NCI-H526 treated with DMSO at 0.1 percent for 48 hours (cell line): ENCODE measurements around the gene ARL8A.
A peak's percentile ranks its signal among the peaks of the same experiment; 100 is the strongest.

Source experiments
- DNase-seq: peaks from one replicate; lab custom pipeline; 2025; lab: John Stamatoyannopoulos, UW

ARL8A gene

DNA sequence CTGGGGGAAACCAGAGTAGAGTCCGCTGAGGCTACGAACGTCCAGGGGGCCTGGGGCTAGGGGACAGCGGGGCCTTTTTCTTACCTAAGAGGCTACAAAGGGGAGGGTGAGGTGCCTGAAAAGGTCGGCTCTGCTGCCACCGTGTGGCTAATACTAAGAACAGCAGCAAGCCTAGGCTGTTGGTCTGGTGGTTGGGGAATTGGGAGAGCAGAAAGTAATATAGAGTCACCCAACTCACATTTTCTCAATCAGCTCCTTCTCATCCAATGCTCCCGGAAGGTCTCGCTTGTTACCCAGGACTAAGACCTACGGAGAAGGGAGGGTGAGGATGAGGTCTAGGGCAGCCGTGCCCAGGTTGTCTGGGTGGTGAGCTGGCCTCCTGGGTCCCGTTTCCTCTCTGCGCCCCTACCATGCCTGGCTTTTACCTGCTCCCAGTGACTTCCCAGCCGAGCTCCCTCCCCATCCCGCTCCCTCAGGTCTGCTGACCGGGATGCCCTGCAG is 9.3 kb downstream of the ARL8A start:
- DNase-seq = peak; percentile 30

DNA sequence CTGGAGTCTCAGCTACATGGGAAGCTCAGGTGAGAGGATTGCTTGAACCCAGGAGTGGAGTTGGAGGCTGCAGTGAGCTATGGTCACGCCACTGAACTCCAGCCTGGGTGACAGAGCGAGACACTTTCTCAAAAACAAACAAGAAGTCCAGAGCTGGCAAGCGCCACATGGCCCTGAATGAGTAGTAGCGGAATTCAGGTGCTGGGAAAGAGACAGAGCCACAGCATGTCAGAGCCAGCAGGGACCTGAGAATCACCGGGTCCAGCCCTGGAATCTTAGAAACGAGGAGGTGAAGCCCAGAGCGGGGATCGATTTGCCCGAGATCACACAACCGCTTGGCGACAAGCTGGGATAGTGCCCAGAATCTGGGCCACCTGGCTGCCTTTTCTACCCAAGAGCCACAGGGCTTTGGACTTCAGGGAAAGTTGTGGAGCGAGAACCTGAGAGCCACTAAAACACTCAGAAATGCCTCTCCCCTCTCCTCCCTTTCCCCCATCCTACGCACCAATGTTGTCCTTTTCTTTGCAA is 9.8 kb downstream of the ARL8A start:
- DNase-seq = no peak

DNA sequence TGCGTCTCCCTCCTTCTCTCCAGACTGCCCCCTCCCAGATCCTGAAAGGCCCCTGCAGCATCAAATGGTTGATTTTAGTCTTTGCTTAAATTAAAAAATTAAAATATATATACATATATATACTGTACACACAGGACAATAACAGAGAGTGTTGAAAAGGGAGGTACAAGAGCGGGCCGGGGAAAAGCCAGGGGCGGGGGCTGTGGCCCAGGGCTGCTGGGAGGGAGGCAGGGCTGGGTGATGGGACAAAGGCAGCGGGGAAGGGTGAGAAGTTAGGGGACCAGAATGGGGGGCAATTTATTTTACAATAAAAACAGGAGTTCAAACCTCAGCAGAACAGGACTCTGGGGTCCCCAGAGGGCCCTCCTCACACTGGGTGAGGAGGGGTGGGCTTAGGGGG is 10.5 kb downstream of the ARL8A start:
- no peak for DNase-seq

DNA sequence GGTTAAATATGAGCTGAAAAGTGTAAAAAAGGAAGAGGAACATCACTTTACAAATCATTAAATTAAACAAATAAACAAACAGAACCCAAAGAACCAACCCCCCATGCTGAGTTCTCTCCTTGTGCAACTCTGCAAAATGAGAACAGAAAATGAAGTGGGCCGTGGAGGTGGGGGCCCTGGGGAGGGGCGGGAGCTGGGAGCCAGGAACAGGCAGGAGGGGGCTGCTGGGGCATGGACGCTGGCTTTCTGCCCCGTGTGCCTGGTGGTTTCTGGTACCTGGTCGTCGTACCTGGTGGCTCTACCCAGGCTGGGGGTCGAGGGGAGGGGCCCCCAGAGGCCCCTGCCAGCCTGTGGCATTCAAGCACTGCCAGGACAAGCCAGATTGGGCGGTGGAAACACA is 11.0 kb downstream of the ARL8A start:
- DNase-seq = no peak

DNA sequence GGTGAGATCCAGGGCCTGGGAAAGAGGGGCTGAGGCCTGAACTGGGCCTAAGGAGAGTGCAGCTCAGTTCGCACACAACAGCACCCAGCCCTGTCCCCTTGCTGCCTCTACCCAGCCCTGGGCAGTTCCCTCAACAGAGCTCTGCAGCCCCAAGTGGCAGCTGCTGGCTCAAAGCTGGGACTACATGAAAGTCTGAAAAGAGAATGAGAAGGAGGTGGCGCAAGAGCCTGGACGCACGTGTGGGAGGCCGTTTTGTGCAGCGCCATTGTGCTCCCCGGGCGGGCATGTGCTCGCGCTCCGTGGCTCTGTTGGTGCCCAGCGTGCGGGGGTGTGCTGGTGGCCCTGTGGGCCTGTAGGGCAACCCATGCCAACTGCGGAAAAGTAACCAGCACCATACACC is 11.5 kb downstream of the ARL8A start:
- no peak for DNase-seq

DNA sequence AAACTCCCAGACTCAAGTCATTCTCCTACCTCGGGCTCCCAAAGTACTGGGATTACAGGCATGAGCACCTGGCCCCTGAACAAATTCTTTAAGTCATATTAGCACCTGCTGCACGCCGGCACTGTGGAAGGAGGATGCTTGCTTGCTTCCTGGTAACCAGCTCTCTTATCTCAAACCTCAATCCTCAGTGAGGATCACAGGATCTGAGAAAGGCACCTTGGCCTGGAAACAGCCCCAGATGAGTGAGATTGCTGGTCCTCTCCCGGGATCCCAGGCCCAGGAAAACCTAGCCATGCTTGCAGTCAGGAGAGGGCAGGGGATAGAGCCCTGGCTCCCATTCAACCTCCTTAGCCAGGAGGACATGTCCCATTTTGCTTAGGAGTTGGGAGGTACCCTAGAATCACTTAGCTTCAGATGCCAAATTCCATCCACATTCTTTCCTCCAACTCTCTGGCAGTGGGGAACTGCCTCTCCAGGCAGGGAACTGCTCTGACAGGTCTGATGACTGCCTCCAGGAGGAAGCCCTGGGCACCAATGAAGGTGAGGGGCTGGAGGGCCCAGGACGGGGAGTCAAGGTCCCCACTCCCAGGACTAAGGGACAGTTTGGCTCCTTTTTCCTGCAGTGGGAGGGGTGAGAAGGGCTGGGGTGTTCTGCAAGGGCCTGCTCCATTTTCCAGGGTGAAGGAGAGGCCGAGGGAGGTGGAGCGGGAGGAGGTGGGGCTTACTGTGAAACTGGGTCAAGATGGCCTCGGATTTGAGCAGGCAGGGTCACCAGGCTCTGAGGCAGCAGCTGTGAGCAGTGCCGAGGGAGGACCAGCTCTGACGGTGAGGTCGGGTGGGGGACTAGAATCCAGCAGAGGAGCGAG is 12.3 kb downstream of the ARL8A start:
- DNase-seq = no peak

DNA sequence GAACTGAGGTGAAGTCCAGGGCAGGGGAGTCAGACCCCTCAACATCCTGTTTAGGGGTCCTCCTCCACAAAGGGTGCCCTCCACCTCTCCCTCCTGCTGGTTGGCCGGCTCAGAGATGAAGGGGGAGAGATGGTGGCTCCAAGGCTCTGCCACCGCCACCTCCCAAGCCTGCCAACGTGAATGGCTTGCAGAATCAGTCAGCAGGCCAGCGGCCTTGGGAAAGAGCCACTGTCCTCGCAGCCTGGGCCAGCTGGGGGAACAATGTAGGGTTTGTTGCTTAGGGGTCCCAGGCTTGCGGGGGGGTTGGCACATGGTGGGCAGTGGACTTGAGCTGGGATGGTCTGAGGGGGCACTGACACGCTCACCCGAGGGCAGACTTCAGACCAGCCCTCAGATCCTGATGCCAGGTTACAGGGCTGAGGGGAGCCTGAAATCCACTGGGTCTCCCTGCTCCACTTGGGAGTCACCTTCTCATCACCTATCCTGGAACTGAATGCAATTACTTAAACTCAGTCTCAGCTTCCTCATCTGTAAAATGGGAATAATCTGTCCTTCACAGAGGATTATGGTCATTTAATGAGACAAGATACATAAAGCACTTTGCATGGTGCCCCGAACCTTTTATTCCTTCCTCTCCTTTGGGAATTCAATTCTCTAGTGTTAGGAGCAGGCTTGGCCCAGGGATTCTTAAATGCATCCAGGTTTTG is 13.6 kb downstream of the ARL8A start:
- DNase-seq = no peak

DNA sequence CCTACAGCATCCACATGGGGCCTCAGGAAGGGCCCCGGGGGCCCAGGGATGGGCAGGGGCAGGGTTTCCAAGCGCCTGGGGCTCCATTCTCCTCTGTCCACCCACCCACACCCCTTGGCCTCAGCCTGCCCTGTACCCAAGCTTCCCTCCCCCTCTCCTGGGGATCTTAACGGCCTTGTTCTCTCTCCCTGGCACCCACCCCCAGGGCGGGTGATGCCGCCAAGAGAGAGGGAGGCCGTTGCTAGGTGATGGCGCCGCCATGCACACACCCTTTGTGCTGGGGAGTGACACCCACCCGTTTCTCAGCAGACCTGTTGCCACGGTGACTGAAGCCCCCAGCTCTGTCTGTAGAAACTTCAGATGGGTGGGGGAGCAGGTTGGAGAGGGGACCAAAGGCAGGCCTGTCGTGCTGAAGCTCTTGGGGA is 14.2 kb downstream of the ARL8A start:
- DNase-seq = no peak

DNA sequence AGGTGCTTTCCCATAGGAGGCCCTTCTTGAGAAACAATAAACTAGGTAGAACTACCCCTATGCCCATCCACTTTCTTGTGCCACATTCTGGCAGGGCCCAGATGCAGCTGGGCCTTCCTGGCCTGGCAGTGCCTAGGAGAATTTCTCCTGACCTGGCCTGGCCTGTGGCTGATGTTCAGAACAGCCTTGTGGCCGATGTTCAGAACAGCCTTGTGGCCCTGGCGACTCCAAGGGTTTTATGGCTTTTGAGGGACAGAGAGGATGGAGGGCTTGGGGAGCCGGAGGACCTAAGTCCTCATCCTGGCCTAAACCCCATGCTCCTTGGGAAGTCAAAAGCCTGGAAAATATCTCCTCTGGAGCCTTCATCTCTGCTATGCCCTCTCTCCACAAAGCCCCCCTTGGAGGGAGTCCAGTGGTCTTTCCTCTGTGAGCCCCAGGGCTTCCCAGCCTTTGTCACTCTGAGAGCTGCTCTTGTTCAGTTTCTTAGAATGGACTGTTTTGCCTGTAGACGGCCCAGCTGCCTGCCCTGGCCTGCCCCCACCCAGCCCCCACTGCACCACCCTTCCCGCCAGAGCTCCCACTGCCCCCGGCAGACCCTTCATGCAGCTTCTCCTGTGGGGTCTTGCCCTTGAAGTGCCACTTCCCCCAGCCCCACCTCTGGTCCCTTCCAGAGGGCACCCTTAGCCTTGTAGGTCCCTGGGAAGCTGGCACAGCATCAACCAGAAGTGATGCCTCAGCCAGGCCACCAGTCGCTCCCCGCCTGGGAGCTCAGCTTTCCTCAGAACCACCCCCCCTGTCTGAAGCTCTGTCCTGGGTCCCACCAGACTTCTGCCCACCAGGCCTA is 14.9 kb downstream of the ARL8A start:
- no peak for DNase-seq

DNA sequence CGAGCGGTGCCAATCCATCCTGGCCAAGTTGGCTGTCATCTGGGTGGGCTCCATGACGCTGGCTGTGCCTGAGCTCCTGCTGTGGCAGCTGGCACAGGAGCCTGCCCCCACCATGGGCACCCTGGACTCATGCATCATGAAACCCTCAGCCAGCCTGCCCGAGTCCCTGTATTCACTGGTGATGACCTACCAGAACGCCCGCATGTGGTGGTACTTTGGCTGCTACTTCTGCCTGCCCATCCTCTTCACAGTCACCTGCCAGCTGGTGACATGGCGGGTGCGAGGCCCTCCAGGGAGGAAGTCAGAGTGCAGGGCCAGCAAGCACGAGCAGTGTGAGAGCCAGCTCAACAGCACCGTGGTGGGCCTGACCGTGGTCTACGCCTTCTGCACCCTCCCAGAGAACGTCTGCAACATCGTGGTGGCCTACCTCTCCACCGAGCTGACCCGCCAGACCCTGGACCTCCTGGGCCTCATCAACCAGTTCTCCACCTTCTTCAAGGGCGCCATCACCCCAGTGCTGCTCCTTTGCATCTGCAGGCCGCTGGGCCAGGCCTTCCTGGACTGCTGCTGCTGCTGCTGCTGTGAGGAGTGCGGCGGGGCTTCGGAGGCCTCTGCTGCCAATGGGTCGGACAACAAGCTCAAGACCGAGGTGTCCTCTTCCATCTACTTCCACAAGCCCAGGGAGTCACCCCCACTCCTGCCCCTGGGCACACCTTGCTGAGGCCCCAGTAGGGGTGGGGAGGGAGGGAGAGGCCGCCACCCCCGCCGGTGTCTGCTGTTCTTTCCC is 16.5 kb downstream of the ARL8A start:
- no peak for DNase-seq

DNA sequence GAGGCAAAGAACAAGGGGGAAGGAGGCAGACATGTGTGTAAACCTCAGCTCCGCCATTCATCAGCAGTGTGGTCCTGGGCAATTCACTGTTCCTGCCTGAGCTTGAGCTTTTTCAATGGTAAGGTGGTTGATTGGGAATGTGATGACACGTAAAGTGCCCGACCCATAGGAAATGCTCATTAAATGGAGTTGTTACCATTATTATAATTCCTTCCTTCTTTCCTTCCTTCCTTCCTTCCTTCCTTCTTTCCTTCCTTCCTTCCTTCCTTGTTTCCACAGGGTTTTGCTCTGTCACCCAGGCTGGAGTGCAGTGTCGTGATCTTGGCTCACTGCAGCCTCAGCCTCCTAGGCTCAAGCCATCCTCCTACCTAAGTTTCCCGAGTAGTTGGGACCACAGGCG is 17.5 kb downstream of the ARL8A start:
- no peak for DNase-seq

DNA sequence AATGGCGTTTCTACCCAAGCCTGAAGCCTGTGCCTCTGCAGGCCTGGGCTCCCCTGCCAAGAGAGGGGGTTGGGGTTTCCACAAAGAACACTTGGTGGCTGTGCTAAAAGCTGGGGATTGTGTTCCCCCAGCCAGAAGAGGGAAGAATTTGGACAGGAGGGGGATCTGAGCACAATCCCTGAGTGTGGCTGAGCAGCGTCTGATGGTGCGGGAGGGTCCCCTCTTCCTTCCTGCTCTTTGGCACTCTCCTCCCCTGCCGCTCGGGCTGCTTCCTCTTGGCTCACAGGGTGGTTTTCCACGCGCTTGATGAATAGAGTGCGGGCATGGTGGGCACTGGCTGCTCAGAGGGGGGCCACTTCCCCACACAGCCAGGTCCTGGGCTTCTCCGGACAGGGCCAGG is 18.1 kb downstream of the ARL8A start:
- no peak for DNase-seq

DNA sequence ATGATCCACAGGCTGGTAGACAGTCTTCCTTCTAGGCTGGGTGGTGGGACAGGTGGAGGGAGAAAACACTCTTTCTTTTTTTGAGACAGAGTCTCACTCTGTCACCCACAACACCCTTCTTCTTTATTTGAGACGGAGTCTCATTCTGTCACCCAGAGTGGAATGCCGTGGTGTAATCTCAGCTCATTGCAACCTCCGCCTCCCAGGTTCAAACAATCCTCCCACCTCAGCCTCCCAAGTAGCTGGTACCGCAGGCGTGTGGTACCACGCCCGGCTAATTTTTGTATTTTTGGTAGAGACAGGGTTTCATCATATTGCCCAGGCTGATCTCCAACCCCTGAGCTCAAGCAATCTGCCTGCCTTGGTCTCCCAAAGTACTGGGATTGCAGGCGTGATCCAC is 18.9 kb downstream of the ARL8A start:
- DNase-seq = no peak

DNA sequence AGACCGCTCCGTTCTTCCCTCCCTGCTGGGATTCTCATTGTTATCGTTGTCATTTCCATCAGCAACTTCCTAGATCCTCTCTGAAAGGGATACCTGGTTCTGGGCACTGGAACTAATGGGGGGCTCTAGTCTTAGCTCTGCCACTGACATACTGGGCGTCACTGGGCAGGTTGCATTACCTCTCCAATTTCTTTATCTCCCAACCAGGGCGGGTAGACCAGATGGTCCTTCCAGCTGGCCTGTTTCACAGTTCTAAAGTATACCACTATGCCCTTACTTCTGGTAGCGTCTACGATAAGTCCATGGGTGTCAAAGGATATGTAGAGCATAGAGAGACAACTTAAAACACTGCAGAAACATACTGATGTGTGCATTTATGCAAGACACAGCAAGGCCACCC is 20.4 kb downstream of the ARL8A start:
- DNase-seq = no peak

DNA sequence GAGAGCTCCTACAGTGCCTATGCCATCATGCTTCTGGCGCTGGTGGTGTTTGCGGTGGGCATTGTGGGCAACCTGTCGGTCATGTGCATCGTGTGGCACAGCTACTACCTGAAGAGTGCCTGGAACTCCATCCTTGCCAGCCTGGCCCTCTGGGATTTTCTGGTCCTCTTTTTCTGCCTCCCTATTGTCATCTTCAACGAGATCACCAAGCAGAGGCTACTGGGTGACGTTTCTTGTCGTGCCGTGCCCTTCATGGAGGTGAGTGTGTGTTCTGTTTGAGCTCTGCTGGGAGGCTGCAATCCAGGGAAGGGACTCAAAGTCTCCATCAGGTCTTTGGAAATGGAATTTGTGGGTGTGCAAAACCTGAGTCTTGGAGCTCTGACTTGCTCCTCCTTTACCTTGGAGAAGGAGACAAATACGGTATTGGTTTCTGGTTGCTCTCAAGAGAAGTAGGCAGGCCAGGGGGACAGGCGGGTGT is 21.2 kb downstream of the ARL8A start:
- DNase-seq = no peak

DNA sequence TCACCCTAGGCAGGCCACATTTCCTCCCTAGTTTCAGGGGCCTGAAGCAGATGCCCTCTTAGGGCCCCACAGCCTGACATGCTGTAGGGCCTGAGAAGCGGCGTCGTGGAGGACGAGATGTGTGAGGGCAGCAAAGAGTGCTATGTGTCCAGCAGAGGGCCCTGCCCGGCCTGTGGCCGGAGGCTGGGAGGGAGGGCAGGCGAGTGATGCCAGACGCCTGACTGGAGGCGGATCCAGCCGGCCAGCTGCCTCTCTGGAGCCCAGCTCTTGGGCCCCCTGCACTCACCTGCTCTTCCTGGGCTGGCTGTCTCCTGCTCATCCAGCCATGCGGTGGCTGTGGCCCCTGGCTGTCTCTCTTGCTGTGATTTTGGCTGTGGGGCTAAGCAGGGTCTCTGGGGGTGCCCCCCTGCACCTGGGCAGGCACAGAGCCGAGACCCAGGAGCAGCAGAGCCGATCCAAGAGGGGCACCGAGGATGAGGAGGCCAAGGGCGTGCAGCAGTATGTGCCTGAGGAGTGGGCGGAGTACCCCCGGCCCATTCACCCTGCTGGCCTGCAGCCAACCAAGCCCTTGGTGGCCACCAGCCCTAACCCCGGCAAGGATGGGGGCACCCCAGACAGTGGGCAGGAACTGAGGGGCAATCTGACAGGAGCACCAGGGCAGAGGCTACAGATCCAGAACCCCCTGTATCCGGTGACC is 21.8 kb downstream of the ARL8A start, which contains the start of gene GPR37L1:
GPR37L1 (plus strand) TSS at position 279 of the 697 bp plus-strand sequence; CDS start at position 326, 47 bp downstream.
- no peak for DNase-seq

DNA sequence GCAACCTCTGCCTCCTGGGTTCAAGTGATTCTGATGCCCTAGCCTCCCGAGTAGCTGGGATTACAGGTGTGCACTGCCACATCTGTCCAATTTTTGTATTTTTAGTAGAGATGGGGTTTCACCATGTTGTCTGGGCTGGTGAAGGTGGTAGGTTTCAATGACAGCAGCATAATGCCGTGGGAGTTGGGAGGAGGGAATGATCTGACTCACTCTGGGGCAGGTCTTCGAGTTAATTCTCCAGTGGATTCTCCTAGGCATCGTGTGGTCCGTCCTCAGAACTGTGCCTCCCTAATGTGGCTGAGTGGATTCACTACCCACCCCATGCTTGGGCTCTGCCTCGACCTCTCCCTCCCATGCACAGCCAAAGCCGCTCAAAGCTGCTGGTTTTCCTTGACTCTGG is 23.5 kb downstream of the ARL8A start:
- no peak for DNase-seq

DNA sequence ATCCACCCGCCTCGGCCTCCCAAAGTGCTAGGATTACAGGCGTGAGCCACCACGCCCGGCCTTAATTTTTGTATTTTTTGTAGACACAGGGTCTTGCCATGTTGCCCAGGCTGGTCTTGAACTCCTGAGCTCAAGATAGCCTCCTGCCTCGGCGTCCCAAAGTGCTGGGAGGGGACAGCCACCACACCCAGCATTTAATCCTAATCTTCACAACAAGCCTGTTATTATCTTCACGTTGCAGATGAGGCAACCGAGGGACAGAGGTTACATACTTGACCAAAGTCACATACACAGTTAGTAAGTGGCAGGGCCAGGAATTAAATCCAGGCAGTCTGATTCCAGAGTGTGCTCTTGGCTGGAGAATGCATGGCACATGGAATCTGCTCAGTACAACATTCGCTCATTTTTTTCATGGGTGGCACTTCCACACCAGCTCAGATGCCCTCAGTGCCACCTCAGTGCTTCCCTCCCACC is 26.6 kb downstream of the ARL8A start:
- DNase-seq = no peak

DNA sequence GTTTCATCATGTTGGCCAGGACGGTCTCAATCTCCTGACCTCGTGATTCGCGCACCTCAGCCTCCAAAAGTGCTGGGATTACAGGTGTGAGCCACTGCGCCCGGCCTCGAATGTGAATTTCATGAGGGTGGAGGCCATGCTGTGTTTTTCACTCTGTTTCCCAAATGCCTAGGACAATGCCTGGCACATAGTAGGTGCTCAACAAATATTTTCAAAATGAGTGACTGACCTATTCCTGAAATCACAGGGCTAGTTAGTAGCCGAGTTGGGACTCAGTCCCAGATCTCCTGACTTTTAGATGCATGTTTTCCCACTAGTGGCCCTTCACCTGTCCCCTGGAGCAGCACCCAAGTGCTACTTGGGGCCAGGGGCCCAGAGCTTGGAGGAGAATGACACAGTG is 28.2 kb downstream of the ARL8A start:
- no peak for DNase-seq

DNA sequence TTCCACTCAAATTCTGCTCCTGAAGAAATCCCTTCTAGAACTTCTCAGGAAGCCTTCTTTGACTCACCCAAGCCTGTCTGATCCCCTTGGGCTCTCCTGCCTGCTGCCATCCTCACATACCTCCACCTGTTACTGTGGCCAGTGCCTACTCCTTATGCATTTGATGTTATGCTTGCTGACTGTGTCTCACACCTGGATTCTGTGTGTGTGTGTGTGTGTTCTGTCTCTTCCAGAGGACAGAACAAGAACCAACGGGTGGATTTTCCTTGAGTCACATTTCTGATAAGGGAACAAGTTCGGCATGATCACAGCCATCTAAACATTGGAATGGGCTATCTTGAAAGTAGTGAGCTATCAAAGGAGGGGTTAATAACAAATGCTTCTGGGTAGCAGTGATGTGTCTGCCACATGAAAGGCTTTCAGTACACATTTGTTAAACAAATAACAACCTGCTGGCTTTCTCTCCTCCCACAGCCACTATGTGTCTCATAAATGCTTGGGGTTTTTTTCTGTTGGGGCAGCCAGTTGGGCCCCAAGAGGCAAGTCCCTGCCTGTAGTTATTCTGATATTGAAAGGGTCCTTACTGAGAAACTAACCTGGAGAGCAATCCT is 30.7 kb downstream of the ARL8A start:
- peak; percentile 94 for DNase-seq
